SH-SY5Y (cell line): Measurements from ENCODE around the gene ADAMTS2.

Source experiments
- GATA2 ChIP-seq: IDR thresholded peaks from 2 replicates; pipeline ENCODE4 v1.6.1; 2011; ENCODE audit warnings: mild to moderate bottlenecking, low read depth, low read length
- GATA3 ChIP-seq: IDR thresholded peaks from 2 replicates; pipeline ENCODE4 v1.6.1; 2011; ENCODE audit warnings: low read depth, mild to moderate bottlenecking, low read length, moderate library complexity

GRCh38 chr5:179198825-179199224 is 146.4 kb downstream of the ADAMTS2 start:
- TF ChIP-seq GATA2 (no peak), GATA3 (no peak)
